ENCODE data around the gene RASAL2. TPM values are rescaled to one million over a fixed set of nuclear protein-coding genes. Genes with fewer than 3 reads are reported as not detected.

Gene RASAL2
- total RNA-seq, 2 experiments from 2014 or later = not detected

GRCh38 chr1:178496410-178497135 is 402.7 kb downstream of the RASAL2 start, which contains the start of gene CLEC20A:
TSS of gene CLEC20A (minus strand) at chr1:178496964. CDS start at chr1:178496939, 25 bp downstream.
- ChIA-PET CTCF (no interaction called here), POLR2A (interaction anchor here (0.6 kb wide), 1 partner anchor 16 kb away, joined by 3 read pairs; no protein-coding TSS in a partner anchor)
- ATAC-seq (no peak), DNase-seq (no peak)
- no peak within 1 kb of the TSS for H3K4me3 Mint-ChIP-seq
- H3K27me3 Mint-ChIP-seq = no peaks in the 10 kb centered on the region
- intact Hi-C loops (cut with micrococcal nuclease) = no loop called here
- TF ChIP-seq CTCF (IDR thresholded peaks at IDR 0.05) = no peak
- H3K36me3 Mint-ChIP-seq (ENCODE audit: low read depth) = no peaks in the 10 kb centered on the region
- H3K9me3 Mint-ChIP-seq = no peaks in the 10 kb centered on the region
- no peaks in the 10 kb centered on the region for H3K4me1 Mint-ChIP-seq (ENCODE audit: low read depth)
- H3K27ac Mint-ChIP-seq = no peak within 1 kb of the TSS

GRCh38 chr1:178497903-178498478 is 404.1 kb downstream of the RASAL2 start:
- intact Hi-C loops (cut with micrococcal nuclease) = no loop called here
- Mint-ChIP-seq H3K27me3 (no peaks in the 10 kb centered on the region), H3K36me3 (ENCODE audit: low read depth) (no peaks in the 10 kb centered on the region), H3K4me3 (no peak overlapping the region), H3K4me1 (ENCODE audit: low read depth) (no peaks in the 10 kb centered on the region), H3K27ac (no peak overlapping the region), H3K9me3 (no peaks in the 10 kb centered on the region)
- ATAC-seq (no peak), DNase-seq (no peak)
- ChIA-PET CTCF (no interaction called here), POLR2A (no interaction called here)
- TF ChIP-seq CTCF (IDR thresholded peaks at IDR 0.05) = no peak

GRCh38 chr1:178498896-178499675 is 405.2 kb downstream of the RASAL2 start:
- Mint-ChIP-seq H3K9me3 (no peaks in the 10 kb centered on the region), H3K27ac (no peak overlapping the region), H3K4me3 (no peak overlapping the region), H3K4me1 (ENCODE audit: low read depth) (no peaks in the 10 kb centered on the region), H3K36me3 (ENCODE audit: low read depth) (no peaks in the 10 kb centered on the region), H3K27me3 (no peaks in the 10 kb centered on the region)
- POLR2A ChIA-PET = no interaction called here
- no peak for TF ChIP-seq CTCF (IDR thresholded peaks at IDR 0.05)
- DNase-seq (no peak), ATAC-seq (no peak)
- CTCF ChIA-PET = interaction anchor here (5.5 kb wide), 1 partner anchor 188 kb away, joined by 62 read pairs; no protein-coding TSS in a partner anchor
- intact Hi-C loops (cut with micrococcal nuclease) = no loop called here

GRCh38 chr1:178500091-178500770 is 406.3 kb downstream of the RASAL2 start:
- POLR2A ChIA-PET = no interaction called here
- H3K9me3 Mint-ChIP-seq = no peaks in the 10 kb centered on the region
- no peak for DNase-seq
- ATAC-seq = no peak
- H3K4me3 Mint-ChIP-seq = no peak overlapping the region
- no peaks in the 10 kb centered on the region for H3K4me1 Mint-ChIP-seq (ENCODE audit: low read depth)
- H3K27me3 Mint-ChIP-seq = no peaks in the 10 kb centered on the region
- no peak for TF ChIP-seq CTCF (IDR thresholded peaks at IDR 0.05)
- no peaks in the 10 kb centered on the region for H3K36me3 Mint-ChIP-seq (ENCODE audit: low read depth)
- no peak overlapping the region for H3K27ac Mint-ChIP-seq
- CTCF ChIA-PET = interaction anchor here (0.8 to 5.5 kb wide), 15 partner anchors 8 to 503 kb away, joined by 3 to 62 read pairs (median 6); partner anchors contain the start of gene TEX35
- intact Hi-C loops (cut with micrococcal nuclease) = loop anchor here (5.0 kb wide), 1 partner anchor 188 kb away; no protein-coding TSS in a partner anchor

Measured in activated CD8-positive, alpha-beta T cell treated with anti-CD3 and anti-CD28 coated beads for 36 hours (primary cell).